B cell (primary cell): ENCODE data around the gene PPP1R2. TPM values are rescaled to one million over a fixed set of nuclear protein-coding genes. Genes with fewer than 3 reads are reported as not detected.
A peak's percentile ranks its signal among the peaks of the same experiment; 100 is the strongest.

Experiments used
- ATAC-seq: fragments of 200-7000 bp; cut with Tn5 transposase; one replicate; pipeline ENCODE4 v1.10.0; 2021; ENCODE audit warnings: low read depth, mild to moderate bottlenecking, moderate number of reproducible peaks, moderate library complexity
- CTCF ChIA-PET: fragments of 350-600 bp; sonication (Branson Sonifier 250); formaldehyde crosslinking; loops from one replicate; lab custom pipeline; 2021; ENCODE audit warnings: antibody characterized with exemption, inconsistent platforms; lab: Charles Lee
- POLR2A ChIA-PET: fragments of 350-600 bp; sonication (Branson Sonifier 250); formaldehyde crosslinking; loops from one replicate; lab custom pipeline; 2021; ENCODE audit warnings: antibody characterized with exemption; lab: Charles Lee
- DNase-seq: peaks from one replicate; pipeline ENCODE4 v3.0.0; 2013
- H2AFZ ChIP-seq: 2 replicates; pipeline ENCODE4 v1.6.1; 2012; ENCODE audit warnings: mild to moderate bottlenecking, low read depth, low read length; ENCODE audit not compliant: insufficient read depth, poor library complexity, severe bottlenecking
- H3K27ac ChIP-seq, 2 donors: 1 replicate in 1 of 2; 2 replicates in 1 of 2; pipeline ENCODE4 v1.5.1; 2012 to 2013; ENCODE audit warnings: low read length in 2 of 2, mild to moderate bottlenecking in 2 of 2, moderate library complexity in 1 of 2
- H3K27me3 ChIP-seq, 4 experiments: fragments of 200-600 bp in 1 of 4; sonication (generic) in 1 of 4; replicated peaks in 1 of 4; 1 replicate in 2 of 4; 2 replicates in 2 of 4; pipeline versions ENCODE4 v1.6.1 to v1.7.0; 2013 to 2016; ENCODE audit warnings: low read length in 3 of 4, mild to moderate bottlenecking in 2 of 4, mixed read lengths in 1 of 4, moderate library complexity in 1 of 4; ENCODE audit not compliant: insufficient read depth in 4 of 4, control insufficient read depth in 3 of 4; ENCODE audit errors: control extremely low read depth in 1 of 4
- H3K36me3 ChIP-seq, 2 experiments: replicated peaks in 1 of 2; 1 replicate in 1 of 2; 2 replicates in 1 of 2; pipeline versions ENCODE4 v1.6.1 to v1.7.1; 2013; ENCODE audit warnings: low read length in 1 of 2; ENCODE audit not compliant: insufficient read depth in 2 of 2, control insufficient read depth in 1 of 2; ENCODE audit errors: control extremely low read depth in 1 of 2, extremely low read depth in 1 of 2
- H3K4me1 ChIP-seq, 2 donors: fragments of 200-600 bp in 1 of 2; sonication (generic) in 1 of 2; 1 replicate in 1 of 2; 2 replicates in 1 of 2; pipeline versions ENCODE4 v1.5.1 to v1.6.1; 2013 to 2017; ENCODE audit warnings: low read length in 2 of 2; ENCODE audit not compliant: control insufficient read depth in 2 of 2, insufficient read depth in 2 of 2
- H3K4me2 ChIP-seq: replicated peaks from 2 replicates; pipeline ENCODE3; 2012; ENCODE audit warnings: mild to moderate bottlenecking, low read depth, low read length; ENCODE audit not compliant: poor library complexity, severe bottlenecking
- H3K4me3 ChIP-seq, 5 experiments: fragments of 200-600 bp in 1 of 5; sonication (generic) in 1 of 5; 1 replicate in 3 of 5; 2 replicates in 2 of 5; pipeline versions ENCODE4 v1.5.1 to v1.7.0; 2011 to 2016; ENCODE audit warnings: low read length in 4 of 5, mild to moderate bottlenecking in 4 of 5, low read depth in 2 of 5, control low read depth in 1 of 5, moderate library complexity in 1 of 5; ENCODE audit not compliant: insufficient read depth in 1 of 5; ENCODE audit errors: control extremely low read depth in 1 of 5, extremely low read depth in 1 of 5
- H3K79me2 ChIP-seq: fragments of 200-600 bp; sonication (generic); one replicate; pipeline ENCODE4 v1.6.0; 2016; ENCODE audit warnings: low read length; ENCODE audit not compliant: control insufficient read depth, insufficient read depth
- H3K9ac ChIP-seq: fragments of 200-600 bp; sonication (generic); 2 replicates; pipeline ENCODE4 v1.6.1; 2017; ENCODE audit warnings: mild to moderate bottlenecking, low read length, moderate library complexity
- H3K9me3 ChIP-seq, 3 donors: one replicate each; pipeline versions ENCODE4 v1.6.1 to v1.7.1; 2013; ENCODE audit warnings: low read length in 2 of 3; ENCODE audit not compliant: control insufficient read depth in 2 of 3, insufficient read depth in 1 of 3; ENCODE audit errors: control extremely low read depth in 1 of 3
- H4K20me1 ChIP-seq: 2 replicates; pipeline ENCODE4 v1.6.0; 2012; ENCODE audit warnings: mild to moderate bottlenecking, low read length; ENCODE audit not compliant: insufficient read depth, control insufficient read depth, poor library complexity, severe bottlenecking
- H3K27ac Mint-ChIP-seq: one replicate; pipeline ENCODE4 v1.8.0; 2021; ENCODE audit warnings: mixed read lengths
- H3K27me3 Mint-ChIP-seq: one replicate; pipeline ENCODE4 v1.8.0; 2021; ENCODE audit warnings: mixed read lengths
- H3K4me1 Mint-ChIP-seq: one replicate; pipeline ENCODE4 v1.8.0; 2021; ENCODE audit warnings: mixed read lengths
- H3K4me3 Mint-ChIP-seq: one replicate; pipeline ENCODE4 v1.8.0; 2021; ENCODE audit warnings: mixed read lengths
- H3K9me3 Mint-ChIP-seq: one replicate; pipeline ENCODE4 v1.8.0; 2022; ENCODE audit warnings: mixed read lengths; ENCODE audit not compliant: insufficient read depth
- CTCF ChIP-seq: fragments of 200-600 bp; IDR thresholded peaks from one replicate; pipeline ENCODE4 v1.8.0; 2022; ENCODE audit warnings: antibody characterized with exemption, mild to moderate bottlenecking
- EZH2 ChIP-seq: IDR thresholded peaks from 2 replicates; pipeline ENCODE4 v1.6.1; 2012; ENCODE audit warnings: borderline replicate concordance, low read depth, mild to moderate bottlenecking, moderate library complexity, low read length; ENCODE audit not compliant: insufficient read depth, poor library complexity, severe bottlenecking
- WGBS: methylation state at CpG from one replicate; pipeline ENCODE4 v1.1.5; 2013; ENCODE audit warnings: missing lambda C conversion rate; ENCODE audit not compliant: insufficient coverage; 5-methylcytosine and 5-hydroxymethylcytosine counted together
- intact Hi-C: fragments of 100-400 bp; cut with micrococcal nuclease; formaldehyde crosslinking; loops from one replicate; pipeline ENCODE4 v1.10.0; 2022
- polyA plus RNA-seq: library from polyadenylated mRNA; depleted of rRNA; stranded (reverse); fragments of >200 nt; gene quantifications from 2 replicates; pipeline ENCODE4 v1.2.3, GENCODE V29; 2012
- total RNA-seq, 2 donors: library from RNA; stranded (reverse); fragments of 120-200 nt in 1 of 2; gene quantifications; 1 replicate in 1 of 2; 2 replicates in 1 of 2; pipeline versions ENCODE4 v1.2.3 to v1.2.4, GENCODE V29; 2013 to 2022

The PPP1R2 gene
- total and polyA plus RNA-seq, 2 donors (not counting 1 experiment from before 2014, with no cell fraction given) = 39.1 to 73.8 TPM

- DNase-seq (no peak), ATAC-seq (no peak)
- Histone ChIP-seq H3K4me2 (no peak overlapping the region), H3K4me3 (no peak overlapping the region), H2AFZ (no peak overlapping the region), H3K9me3 (no peaks in the 10 kb centered on the region), H3K36me3 (peaks cover 4 to 36% of the 10 kb centered on the region in 2 experiments), H3K27ac (no peak overlapping the region), H3K79me2 (peaks cover 98% of the 10 kb centered on the region), H3K9ac (no peak overlapping the region), H3K4me1 (peaks cover 8 to 24% of the 10 kb centered on the region in 2 donors), H4K20me1 (peaks cover 76% of the 10 kb centered on the region), H3K27me3 (no peaks in the 10 kb centered on the region)
- Mint-ChIP-seq H3K4me1 (peaks cover 50% of the 10 kb centered on the region), H3K27ac (peak overlapping the region; percentile 8), H3K4me3 (no peak overlapping the region), H3K27me3 (no peaks in the 10 kb centered on the region), H3K9me3 (no peaks in the 10 kb centered on the region)
- ChIA-PET POLR2A (no interaction called here), CTCF (interaction anchor here (0.7 to 2.1 kb wide), 3 partner anchors 10 to 262 kb away, joined by 5 to 8 read pairs (median 7); partner anchors contain the start of gene XXYLT1)
- TF ChIP-seq EZH2 (no peak), CTCF (no peak)
- WGBS = 87% methylated on average over 6 of the region's 7 CpGs
- intact Hi-C loops = no loop called here
Measured at GRCh38 chr3:195532834-195533233, 10.3 kb downstream of the PPP1R2 start.

DNA sequence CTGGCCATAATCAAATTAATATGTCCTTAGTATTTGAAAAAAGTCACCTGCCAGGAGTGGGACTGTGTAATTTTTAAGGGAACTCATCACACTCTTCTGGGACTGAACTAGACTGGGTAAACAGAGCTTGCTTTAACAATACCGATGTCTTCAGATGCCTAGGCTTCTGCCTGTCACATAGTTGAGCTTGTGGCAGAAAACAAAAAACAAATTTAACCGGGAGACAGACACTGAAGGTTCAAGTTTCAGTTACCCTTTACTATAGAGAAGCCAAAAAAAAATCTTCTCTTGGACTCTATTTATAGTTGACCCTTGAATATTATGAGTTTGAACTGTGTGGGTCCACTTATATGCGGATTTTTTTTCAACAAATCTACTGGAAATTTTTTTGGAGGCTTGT, 10.8 kb downstream of the PPP1R2 start:
- H3K4me3 ChIP-seq = no peak overlapping the region
- Mint-ChIP-seq H3K27ac (peak overlapping the region; percentile 12), H3K4me3 (no peak overlapping the region), H3K9me3 (no peaks in the 10 kb centered on the region), H3K4me1 (peaks cover 45% of the 10 kb centered on the region), H3K27me3 (no peaks in the 10 kb centered on the region)
- no peaks in the 10 kb centered on the region for H3K27me3 ChIP-seq
- H2AFZ ChIP-seq = no peak overlapping the region
- POLR2A ChIA-PET = interaction anchor here (0.7 kb wide), 1 partner anchor 124 kb away, joined by 6 read pairs; no protein-coding TSS in a partner anchor
- no peak overlapping the region for H3K9ac ChIP-seq
- no CpG with 5 or more reads among the region's 3 CpGs for WGBS
- CTCF ChIA-PET = interaction anchor here (1.7 to 2.1 kb wide), 2 partner anchors 10 to 261 kb away, joined by 7 to 8 read pairs; partner anchors contain the start of gene XXYLT1
- peaks cover 98% of the 10 kb centered on the region for H3K79me2 ChIP-seq
- ATAC-seq (no peak), DNase-seq (no peak)
- peaks cover 76% of the 10 kb centered on the region for H4K20me1 ChIP-seq
- no peak overlapping the region for H3K4me2 ChIP-seq
- peaks cover 5 to 22% of the 10 kb centered on the region in 2 donors for H3K4me1 ChIP-seq
- peaks cover 4 to 40% of the 10 kb centered on the region in 2 experiments for H3K36me3 ChIP-seq
- H3K27ac ChIP-seq = no peak overlapping the region
- no peaks in the 10 kb centered on the region for H3K9me3 ChIP-seq
- TF ChIP-seq EZH2 = no peak
- intact Hi-C loops = no loop called here
